HG03025 (cell line): ENCODE measurements around the gene VEPH1.

Experiments used
- ATAC-seq: cut with Tn5 transposase; IDR thresholded peaks from one replicate; pipeline ENCODE4 v1.9.1; 2021; ENCODE audit warnings: mild to moderate bottlenecking, moderate library complexity; ENCODE audit not compliant: unreplicated experiment, low FRiP score

Gene VEPH1

DNA sequence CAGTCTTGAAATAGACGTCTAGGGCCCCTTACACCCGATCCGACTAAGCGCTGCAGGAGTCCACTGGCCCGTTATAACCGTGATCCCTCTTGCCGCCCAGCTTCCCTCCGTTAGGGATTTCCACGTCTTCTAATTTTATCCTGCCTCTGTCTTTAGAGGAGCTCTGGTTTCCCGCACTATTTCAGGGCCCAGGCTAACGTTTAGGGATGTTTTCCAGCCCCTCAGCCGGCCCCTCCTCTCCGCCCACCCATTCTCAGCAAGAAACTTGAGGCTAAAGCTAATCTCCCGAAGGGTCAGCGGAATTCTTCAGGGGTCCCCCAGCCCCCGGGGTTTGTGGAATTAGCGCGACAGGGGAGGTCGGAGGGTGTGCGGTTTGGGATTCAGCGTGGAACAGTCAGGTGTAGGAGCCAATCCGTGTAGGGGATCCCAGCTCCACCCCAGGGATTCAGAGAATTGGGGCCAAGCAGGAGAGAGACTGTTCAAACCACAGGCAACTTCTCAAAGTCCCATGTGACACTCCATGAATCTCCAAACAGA lies 65.0 kb downstream of the VEPH1 start:
- ATAC-seq, result no peak

DNA sequence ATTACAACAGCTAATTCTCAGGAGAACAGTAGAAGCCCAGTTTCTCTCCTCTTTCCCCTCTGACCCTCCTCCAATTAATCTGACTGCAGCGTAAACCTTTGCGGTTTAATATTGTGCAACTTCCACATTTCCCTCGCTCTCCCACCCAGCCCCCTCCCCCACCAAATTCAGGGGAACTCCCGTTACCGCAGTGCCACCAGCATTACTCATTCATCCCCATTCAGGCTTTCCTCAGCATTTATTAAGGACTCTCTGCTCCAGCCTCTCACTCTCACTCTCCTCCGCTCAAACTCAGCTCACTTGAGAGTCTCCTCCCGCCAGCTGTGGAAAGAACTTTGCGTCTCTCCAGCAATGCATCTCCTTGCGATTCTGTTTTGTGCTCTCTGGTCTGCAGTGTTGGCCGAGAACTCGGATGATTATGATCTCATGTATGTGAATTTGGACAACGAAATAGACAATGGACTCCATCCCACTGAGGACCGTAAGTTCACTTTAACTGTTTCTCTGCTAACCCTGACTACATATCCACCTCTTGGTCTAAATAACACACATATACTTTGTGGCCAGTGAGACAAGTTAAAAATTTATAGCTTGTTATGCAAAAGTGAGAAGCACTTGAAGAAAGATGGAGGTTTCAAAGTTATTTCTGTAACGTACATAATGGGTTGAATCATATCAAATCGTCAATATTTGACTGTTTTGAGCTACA lies 66.5 kb downstream of the VEPH1 start, which contains the start of gene PTX3:
Gene PTX3 (plus strand): TSS at position 268 of the 709 bp plus-strand sequence. CDS start 84 bp downstream, at position 352.
- ATAC-seq, result no peak

DNA sequence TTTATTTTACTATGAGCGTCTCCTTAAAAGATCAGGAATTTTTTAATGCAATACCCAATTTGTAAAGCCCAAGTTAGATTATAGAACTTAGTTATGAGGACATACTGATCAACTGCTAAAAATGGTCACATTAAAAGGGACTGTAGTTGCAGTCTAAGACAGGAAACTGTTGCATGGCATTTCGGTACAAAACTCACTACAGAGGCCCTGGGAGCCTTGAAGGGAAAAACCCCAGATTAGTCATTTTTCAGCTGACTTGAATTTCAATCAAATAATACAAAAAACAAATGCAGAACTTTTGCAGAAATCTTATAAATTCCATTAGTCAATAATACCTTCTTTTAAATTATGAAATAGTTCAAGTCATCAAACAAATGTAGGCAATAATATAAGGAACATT lies 73.5 kb downstream of the VEPH1 start:
- ATAC-seq, result no peak

DNA sequence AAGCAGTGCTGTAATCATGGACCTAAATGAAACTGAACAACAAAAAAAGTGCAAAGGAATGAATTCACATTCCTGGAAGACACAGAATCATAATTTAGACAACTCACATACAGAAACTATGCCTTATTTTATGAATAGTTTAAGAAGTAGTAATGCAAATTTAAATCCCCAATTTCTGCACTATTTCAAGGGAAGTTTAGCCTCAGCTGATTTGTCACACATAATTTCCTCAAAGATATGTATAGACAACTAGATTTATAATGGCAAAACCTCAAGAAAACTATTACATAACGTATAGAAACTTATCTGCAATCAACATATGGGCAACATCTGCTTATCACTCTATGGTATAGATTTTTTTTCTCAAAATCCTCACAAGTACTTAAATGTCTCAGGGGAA lies 74.4 kb downstream of the VEPH1 start:
- ATAC-seq, result no peak

DNA sequence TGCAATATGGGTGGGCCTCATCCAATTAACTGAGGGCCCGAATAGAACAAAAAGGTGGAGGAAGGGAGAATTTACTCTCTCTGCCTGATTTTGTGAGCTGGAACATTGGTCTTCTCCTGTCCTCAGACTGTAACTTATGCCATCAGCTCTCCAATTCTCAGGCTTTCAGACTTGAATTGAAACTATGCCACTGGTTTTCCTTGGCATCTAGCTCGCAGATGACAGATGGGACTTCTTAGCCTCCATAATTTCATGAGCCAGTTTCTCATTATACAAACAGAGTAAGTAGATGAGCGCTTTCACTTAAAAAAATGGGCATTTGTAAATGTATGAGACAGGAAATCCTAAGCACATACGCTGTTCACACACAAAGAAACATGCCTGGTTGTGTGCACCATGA lies 75.3 kb downstream of the VEPH1 start:
- no peak for ATAC-seq

DNA sequence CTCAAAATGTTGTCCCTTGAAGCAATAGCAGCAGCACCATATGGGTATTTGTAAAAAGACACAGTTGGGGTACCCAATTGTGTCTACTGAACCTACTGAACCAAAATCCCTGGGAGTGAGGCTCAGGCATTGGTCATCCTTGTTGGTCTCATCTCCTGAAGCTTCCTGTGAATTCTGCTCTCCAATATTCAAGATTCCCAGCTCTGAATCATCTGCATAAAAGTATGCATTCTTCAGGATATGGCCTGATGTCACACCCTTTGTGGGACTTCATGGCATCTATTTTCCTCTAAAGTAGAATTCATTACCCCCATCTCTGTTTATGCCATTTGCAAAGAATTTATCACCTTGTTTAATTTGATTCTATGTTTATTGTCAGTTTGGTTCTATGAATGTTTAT lies 79.9 kb downstream of the VEPH1 start:
- no peak for ATAC-seq

DNA sequence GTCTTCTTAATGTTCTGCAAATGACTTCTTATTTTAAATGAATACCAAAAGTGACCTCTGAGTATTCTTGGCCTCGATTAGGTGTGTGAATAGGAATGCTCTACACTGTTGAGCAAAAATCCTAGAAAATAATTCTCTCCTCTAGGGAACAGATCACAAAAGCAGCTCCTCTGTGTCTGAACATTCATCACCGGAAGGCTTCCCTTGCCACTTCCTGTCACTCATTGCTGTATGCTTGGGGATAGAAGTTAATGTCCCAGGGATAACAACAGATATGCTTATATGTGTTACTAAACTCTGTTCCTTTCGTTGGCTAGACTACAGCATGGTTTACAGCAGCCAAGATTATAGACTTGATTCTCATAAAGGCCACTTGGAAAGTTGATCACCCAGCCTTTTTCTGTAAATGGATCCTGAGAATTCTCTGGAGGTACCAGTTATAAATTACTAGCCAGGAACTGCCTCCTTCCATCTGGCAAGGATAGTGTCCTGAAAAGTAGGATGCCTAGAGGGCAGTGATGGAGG lies 82.5 kb downstream of the VEPH1 start:
- no peak for ATAC-seq

DNA sequence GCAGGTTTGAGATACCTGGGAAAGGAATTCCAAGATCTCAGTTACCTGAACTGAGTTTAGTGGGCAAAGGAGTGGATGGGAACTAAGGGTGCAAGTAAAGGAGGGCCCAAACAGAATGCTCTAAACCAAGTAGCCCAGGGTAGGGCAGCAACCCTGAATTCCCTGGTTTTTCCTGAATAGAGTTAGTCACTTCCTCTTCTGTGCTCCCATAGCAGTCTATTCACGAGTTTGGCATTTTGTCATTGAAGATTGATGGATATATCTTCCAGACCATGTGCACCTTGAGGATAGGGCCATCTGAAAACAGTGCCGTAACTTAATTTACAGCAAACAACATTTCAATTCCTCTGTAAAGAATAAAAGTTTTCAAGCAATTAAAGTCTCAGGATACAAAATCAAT lies 85.1 kb downstream of the VEPH1 start:
- no peak for ATAC-seq

DNA sequence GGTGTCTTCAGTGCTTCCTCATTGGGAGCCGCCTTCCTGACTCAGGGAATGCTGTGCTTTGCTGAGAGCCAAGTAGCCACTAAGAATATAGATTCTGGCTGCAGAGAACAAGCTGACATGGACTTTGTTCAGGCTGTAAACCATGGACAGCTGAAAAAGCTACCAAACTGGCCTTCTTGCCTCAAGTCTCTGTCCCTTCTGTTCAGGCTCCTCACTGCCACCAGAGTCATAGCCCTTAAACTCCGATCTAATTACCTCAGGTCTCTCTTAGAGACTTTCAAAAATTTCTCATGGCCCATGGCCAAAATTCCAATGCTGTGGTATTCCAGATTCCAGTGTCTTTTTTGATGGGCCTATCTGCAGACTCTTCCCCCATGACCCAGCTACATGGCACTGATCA lies 86.0 kb downstream of the VEPH1 start:
- no peak for ATAC-seq

DNA sequence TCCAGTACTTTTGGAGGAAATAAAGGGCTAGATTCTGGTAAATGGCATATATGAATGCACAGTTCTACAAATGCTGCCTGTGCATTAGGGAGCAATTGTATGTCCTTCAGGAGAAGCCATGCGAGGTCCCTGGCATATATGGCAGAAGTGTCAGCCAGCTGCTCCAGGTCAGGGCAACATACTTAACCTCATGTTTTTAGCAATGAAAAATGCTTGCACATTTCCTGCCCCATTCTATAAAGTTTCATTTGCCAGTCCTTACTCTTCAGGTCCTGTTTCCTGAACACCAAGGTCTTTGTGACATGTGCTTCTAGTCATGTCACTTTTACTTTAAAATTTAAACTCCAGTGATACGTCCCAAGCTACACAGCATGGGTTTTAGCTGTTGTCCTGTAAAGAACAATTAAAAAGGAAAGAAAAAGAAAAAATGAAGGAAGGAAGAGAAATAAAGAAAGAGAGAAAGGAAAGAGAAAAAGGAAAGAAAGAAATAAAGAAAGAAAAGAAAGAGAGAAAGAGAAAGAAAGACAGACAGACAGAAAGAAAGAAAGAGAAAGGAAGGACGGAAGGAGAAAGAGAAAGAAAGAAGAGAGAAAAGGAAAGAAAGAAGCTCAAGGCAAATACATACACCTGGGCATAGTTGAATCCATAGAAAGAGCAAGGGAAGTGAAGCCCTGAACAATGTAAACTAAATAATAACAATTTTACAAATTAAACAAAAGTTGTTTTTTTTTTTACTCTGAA lies 86.7 kb downstream of the VEPH1 start:
- no peak for ATAC-seq

DNA sequence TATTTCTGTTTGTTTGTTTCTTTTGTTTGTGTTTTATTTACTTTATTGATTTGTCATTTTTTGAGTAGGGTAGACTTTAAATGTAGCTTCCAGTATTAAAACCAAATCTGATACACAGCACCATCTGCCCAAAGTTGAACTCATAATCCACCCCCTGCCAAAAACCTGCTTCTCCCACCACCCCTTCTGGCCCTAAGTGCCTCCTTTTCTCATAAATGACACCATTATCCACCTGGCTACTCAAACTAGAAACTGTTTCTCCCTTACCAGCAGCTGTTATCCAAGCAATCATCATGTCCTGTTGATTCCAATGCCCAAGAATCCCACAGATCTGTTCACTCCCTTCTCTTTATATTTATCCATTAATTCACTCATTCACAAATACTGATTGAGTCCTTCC lies 88.4 kb downstream of the VEPH1 start:
- no peak for ATAC-seq

DNA sequence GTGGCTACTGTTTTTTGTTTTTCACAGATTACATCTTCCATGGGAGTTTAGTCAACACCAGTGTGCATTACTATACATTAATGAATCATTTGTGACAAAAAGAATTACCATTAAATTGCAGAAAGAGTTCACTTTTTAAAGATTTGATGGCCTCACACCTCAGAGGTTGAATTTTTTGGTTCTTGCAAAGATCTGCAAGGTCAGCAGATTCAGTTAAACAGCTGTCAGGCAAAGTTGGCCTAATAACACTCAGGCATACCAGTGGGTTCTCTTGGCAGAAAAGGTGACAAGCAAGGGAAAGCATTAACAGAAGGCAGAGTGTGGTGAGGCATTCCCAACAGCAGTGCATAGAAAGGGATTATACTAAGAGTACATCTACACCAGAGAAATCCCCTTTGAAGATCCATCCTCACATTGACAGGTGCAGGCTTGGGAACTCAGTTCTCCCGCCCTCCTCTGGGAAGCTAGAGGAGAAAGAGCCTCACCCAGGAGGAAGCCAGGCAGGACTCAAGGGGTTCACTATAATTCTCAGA lies 90.8 kb downstream of the VEPH1 start:
- ATAC-seq, result no peak

DNA sequence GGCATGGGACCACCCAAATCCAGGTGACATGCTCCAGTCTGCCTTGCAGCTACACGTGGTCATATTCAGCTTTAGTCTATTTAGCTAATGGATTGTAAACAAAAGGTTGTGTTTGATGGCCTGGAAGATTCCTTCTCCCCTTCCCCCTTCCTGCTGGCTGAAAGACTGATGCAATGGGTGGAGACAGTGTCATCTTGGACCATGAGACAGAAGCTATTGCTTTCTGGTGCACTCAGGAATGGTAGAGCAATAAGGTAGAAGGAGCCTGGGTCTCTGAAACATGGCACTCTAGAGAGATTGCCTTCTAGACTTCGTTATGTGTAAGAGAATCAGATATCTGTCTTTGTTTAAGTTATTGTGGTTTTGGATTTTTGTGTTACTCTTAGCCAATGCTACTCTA lies 92.3 kb downstream of the VEPH1 start:
- ATAC-seq, result no peak

DNA sequence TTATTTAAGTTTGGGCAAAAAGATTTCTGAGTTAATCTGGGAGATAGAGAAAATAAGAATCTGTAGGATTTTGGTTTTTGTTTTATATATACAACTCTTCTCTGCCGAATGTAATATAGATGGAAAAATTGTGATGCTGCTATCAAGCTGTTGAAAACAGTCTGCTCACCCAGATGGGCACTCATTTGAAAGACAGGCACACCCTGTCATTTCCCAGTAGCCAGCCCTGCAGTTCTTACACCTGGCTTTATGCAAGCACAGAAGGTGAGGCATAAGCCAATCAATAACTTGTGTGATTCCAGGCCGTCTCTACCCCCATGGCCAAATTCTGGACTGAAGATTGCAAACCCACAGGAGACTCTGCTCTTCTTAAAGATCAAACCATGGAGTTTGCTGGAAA lies 93.7 kb downstream of the VEPH1 start:
- no peak for ATAC-seq

DNA sequence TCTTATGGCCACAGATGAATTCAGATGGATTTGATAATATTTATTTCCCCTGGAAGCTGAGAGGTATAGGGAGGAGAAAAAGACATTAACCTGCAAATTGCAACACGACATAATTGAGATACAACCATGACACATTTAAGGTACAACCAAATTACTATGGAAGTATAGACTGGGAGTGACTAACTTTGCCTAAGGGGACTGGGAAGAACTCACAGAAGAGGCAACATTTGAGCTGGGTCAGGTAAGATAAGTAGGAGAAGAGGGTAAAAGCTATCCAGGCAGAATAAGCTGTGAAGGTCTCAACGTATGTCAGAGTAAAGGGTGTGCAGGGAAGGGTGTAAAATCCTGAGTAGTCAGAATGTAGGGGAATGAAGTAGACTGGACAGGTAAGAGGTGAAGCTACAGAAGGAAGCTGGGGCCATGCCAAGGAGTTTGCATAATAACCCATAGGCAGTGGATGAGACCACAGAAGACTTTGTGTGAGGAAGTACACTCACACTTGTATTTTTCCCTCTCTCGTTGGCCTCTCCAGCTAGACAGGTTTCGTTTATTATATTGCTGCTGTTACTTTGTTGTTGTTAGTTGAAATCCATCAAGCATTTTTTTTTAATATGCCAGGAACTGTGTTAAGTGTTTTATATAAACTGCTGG lies 94.6 kb downstream of the VEPH1 start:
- no peak for ATAC-seq

DNA sequence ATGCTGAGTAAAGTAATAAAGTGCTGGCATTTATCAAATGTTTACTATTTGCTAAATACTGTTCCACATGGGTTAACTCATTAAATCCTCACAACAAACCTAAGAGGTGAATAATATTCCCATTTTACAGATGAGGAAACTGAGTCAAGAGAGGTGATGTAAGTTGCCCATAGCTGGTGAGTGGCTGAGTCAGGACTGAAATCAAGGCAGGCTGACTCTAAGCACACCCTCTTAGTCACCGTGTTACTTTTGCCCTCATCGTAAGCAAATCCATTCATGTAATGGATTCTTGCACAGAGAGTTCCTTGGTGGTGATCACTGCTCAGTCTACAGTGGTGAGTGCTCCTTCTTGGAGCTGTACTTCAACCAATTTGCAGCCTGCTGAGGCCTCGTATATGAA lies 95.4 kb downstream of the VEPH1 start:
- ATAC-seq, result no peak

DNA sequence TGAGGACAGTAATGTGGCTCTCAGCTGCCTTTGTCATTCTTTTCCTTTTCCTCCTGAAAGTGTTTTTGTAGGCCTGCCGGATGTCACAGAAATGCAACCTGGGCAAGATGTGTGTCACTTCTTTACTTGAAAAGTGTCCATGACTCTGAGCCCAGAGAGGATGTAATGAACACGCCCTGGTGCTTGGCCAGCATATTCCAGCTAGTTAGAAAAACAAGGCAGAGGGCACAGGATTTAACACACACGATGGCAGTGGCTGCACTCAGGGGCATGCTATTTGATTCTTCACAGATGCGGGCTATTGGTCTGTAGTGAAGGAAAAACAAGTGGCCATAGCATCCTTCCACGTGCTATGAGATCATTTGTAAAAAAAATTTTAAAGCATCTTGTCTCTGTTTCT lies 96.8 kb downstream of the VEPH1 start:
- ATAC-seq, result no peak

DNA sequence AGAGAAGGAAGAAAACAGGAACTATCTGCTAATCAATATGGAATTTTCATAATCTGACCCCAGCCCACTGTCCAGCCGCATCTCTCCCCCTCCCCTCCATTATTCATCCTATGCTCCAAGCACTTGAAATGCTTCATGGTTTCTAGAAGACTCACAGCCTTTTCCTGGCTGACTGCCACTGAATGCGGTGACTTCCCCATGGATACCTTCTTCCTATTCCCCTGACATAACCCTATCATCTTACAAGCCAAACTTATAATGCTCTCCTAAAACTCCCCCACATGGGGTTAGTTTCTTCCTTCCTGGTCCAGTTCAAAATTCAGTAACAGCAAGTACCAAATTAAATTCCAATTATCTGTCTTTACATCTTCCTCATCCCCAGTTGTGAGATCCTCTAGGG lies 97.8 kb downstream of the VEPH1 start:
- ATAC-seq, result no peak

DNA sequence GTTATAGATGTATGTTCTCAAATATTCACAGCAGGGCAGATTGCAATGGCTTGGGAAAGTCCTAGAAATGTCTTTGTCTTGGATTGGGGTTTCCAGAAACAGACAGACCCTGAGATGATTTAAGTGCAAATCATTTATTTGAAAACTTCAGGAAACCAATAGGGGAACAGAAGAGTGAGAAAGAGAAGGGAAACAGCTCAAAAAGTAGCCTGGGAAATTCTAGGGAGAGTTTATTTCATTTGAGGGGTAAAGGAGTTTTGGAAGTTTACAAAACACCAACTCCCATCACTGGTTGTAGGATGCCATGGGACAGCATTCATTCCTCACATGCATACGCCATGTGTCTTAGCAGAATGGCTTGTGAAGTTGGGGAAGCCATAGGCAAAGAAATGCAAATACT lies 98.8 kb downstream of the VEPH1 start:
- no peak for ATAC-seq

DNA sequence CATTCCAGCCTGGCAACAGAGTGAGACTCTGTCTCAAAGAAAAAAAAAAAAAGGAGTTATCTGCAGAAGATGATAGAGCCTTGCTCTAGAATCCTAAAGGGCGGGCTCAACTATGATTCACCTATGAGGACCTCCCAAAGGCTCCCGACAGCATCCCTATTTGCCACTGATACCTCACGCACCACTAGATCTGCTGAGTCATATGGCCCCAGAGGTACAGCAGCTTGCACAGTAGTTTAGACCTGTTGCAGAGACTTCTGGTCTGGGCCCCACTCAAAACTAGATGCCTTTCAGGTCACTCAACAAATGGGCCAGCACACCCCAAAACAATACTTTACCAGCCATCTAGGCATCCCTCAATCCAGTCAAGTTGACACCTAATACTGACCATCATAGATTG lies 104.6 kb downstream of the VEPH1 start:
- no peak for ATAC-seq

DNA sequence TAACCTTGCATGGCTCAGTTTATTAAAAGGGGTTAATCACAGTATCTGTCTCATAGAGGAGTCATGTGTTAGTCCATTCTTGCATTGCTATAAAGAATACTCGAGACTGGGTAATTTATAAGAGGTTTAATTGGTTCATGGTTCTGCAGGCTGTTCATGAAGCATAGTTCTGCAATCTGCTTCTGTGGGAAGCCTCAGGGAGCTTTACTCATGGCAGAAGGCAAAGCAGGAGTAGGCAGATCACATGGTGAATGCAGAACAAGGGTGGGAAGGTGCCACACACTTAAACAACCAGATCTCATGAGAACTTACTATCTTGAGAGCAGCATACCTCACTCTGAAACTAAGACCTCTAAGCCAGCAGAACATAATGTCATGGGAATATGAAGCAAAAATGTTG lies 108.8 kb downstream of the VEPH1 start:
- ATAC-seq, result no peak
